Endothelial cell of umbilical vein (primary cell): ENCODE results near the gene PROSER1. TPM values are rescaled to one million over a fixed set of nuclear protein-coding genes. Genes with fewer than 3 reads are reported as not detected.

Source experiments
- BruUV-seq: library from RNA; stranded (reverse); fragments of 400-500 nt; replicated peaks from 2 replicates; lab custom pipeline; 2021; lab: Mats Ljungman, UMichigan
- CTCF ChIA-PET: fragments of 300-600, 350-600 bp; sonication (Branson Sonifier 250); formaldehyde crosslinking; loops from one replicate; lab custom pipeline; 2021; ENCODE audit warnings: antibody characterized with exemption, inconsistent platforms; lab: Charles Lee
- POLR2A ChIA-PET: fragments of 300-600, 350-600 bp; sonication (Branson Sonifier 250); formaldehyde crosslinking; loops from one replicate; lab custom pipeline; 2021; ENCODE audit warnings: antibody characterized with exemption, inconsistent platforms; lab: Charles Lee
- DNase-seq: peaks from one replicate; pipeline ENCODE4 v3.0.0-alpha.2; 2011; ENCODE audit warnings: low read depth, low spot score
- FAIRE-seq: peaks from 2 replicates; lab custom pipeline; 2011; peaks lifted over from hg19 to GRCh38; lab: Jason Lieb, UNC
- H2AFZ ChIP-seq: 2 replicates; pipeline ENCODE4 v1.6.0; 2012; ENCODE audit warnings: low read depth, low read length, control low read depth, inconsistent platforms
- H3K27ac ChIP-seq: 2 replicates; pipeline ENCODE4 v1.5.1; 2011; ENCODE audit warnings: low read depth, mild to moderate bottlenecking, control low read depth, low read length, moderate library complexity; ENCODE audit not compliant: insufficient read depth
- H3K27me3 ChIP-seq, 2 experiments: 2 replicates each; pipeline versions ENCODE4 v1.6.0 to v1.6.1; 2011; ENCODE audit warnings: low read length in 2 of 2, mixed read lengths in 1 of 2; ENCODE audit not compliant: control insufficient read depth in 2 of 2, insufficient read depth in 2 of 2
- H3K36me3 ChIP-seq, 2 experiments: 2 replicates in 1 of 2; 3 replicates in 1 of 2; pipeline ENCODE4 v1.5.1; 2011; ENCODE audit warnings: low read length in 2 of 2, mild to moderate bottlenecking in 1 of 2, moderate library complexity in 1 of 2; ENCODE audit not compliant: control insufficient read depth in 2 of 2, insufficient read depth in 2 of 2; ENCODE audit errors: extremely low read depth in 1 of 2
- H3K4me1 ChIP-seq: 3 replicates; pipeline ENCODE4 v1.5.1; 2011; ENCODE audit warnings: mild to moderate bottlenecking, low read length; ENCODE audit not compliant: control insufficient read depth, insufficient read depth; ENCODE audit errors: extremely low read depth
- H3K4me2 ChIP-seq: 2 replicates; pipeline ENCODE4 v1.6.1; 2011; ENCODE audit warnings: low read length, control low read depth, mixed read lengths; ENCODE audit not compliant: insufficient read depth
- H3K4me3 ChIP-seq, 3 experiments: fragments of 200-600 bp in 1 of 3; sonication (generic), shearing (Covaris generic) in 1 of 3; replicated peaks in 1 of 3; 2 replicates each; pipeline ENCODE4 v1.5.1; 2011 to 2016; ENCODE audit warnings: control low read depth in 3 of 3, low read length in 3 of 3, mild to moderate bottlenecking in 2 of 3, inconsistent platforms in 1 of 3, low read depth in 1 of 3, moderate library complexity in 1 of 3; ENCODE audit not compliant: insufficient read depth in 1 of 3
- H3K79me2 ChIP-seq: 2 replicates; pipeline ENCODE4 v1.6.0; 2012; ENCODE audit warnings: low read length, inconsistent platforms; ENCODE audit not compliant: control insufficient read depth, insufficient read depth
- H3K9ac ChIP-seq: replicated peaks from 2 replicates; pipeline ENCODE3; 2011; ENCODE audit warnings: low read length, control low read depth; ENCODE audit not compliant: insufficient read depth; ENCODE audit errors: extremely low read depth
- H3K9me1 ChIP-seq: replicated peaks from 3 replicates; pipeline ENCODE4 v1.6.0; 2011; ENCODE audit warnings: mild to moderate bottlenecking, low read length; ENCODE audit not compliant: control insufficient read depth, insufficient read depth; ENCODE audit errors: extremely low read depth
- H3K9me3 ChIP-seq: replicated peaks from 2 replicates; pipeline ENCODE4 v1.5.1; 2012; ENCODE audit warnings: low read length, inconsistent platforms; ENCODE audit not compliant: control insufficient read depth, insufficient read depth
- H4K20me1 ChIP-seq: replicated peaks from 2 replicates; pipeline ENCODE3; 2011; ENCODE audit warnings: mild to moderate bottlenecking, low read length; ENCODE audit not compliant: control insufficient read depth, insufficient read depth; ENCODE audit errors: extremely low read depth
- EZH2 ChIP-seq: IDR thresholded peaks from 2 replicates; pipeline ENCODE4 v1.6.1; 2012; ENCODE audit warnings: borderline replicate concordance, low read depth, mild to moderate bottlenecking, moderate library complexity, low read length, inconsistent platforms; ENCODE audit not compliant: severe bottlenecking
- FOS ChIP-seq: IDR thresholded peaks from 2 replicates; pipeline ENCODE4 v1.6.1; 2011; ENCODE audit warnings: mild to moderate bottlenecking, low read length, moderate library complexity, borderline replicate concordance; ENCODE audit not compliant: insufficient read depth
- GATA2 ChIP-seq: IDR thresholded peaks from 2 replicates; pipeline ENCODE4 v1.7.0; 2011; ENCODE audit warnings: low read depth, mild to moderate bottlenecking, moderate library complexity, mixed read lengths, low read length; ENCODE audit not compliant: insufficient read length, insufficient read depth
- JUN ChIP-seq: IDR thresholded peaks from 2 replicates; pipeline ENCODE4 v1.6.1; 2011; ENCODE audit warnings: borderline replicate concordance, low read depth; ENCODE audit not compliant: insufficient read length, insufficient read depth
- MAX ChIP-seq: IDR thresholded peaks from 2 replicates; pipeline ENCODE4 v1.6.1; 2011; ENCODE audit not compliant: insufficient read depth, insufficient read length
- MYC ChIP-seq: IDR thresholded peaks from one replicate; pipeline ENCODE4 v1.6.1; 2011; ENCODE audit warnings: mild to moderate bottlenecking, low read depth, low read length
- POLR2A ChIP-seq: IDR thresholded peaks from 2 replicates; pipeline ENCODE4 v1.6.1; 2012; ENCODE audit warnings: low read depth, mild to moderate bottlenecking, control low read depth, low read length
- POLR2AphosphoS5 ChIP-seq: IDR thresholded peaks from 2 replicates; pipeline ENCODE4 v1.6.1; 2012; ENCODE audit warnings: low read depth, mild to moderate bottlenecking, control low read depth, low read length, moderate library complexity; ENCODE audit not compliant: insufficient read depth
- dilution Hi-C: fragments of 300-500 bp; cut with MboI; formaldehyde crosslinking; loops from one replicate; pipeline ENCODE4 v1.15.0; 2019; ENCODE audit warnings: low sequenced_read_pairs; ENCODE audit not compliant: extremely low pct_ligation_motif_present
- intact Hi-C: fragments of 100-400 bp; cut with micrococcal nuclease; formaldehyde crosslinking; loops from one replicate; pipeline ENCODE4 v1.10.0; 2022
- polyA plus RNA-seq, 4 experiments: library from polyadenylated mRNA; depleted of rRNA in 3 of 4; stranded (reverse) in 3 of 4; unstranded in 1 of 4; fragments of >200 nt; gene quantifications; 2 replicates each; pipeline versions ENCODE4 v1.2.1 to v1.2.3, GENCODE V29; 2011 to 2012; ENCODE audit warnings: missing spikeins in 1 of 4
- total RNA-seq: library from RNA; stranded (reverse); gene quantifications from 2 replicates; pipeline ENCODE4 v1.2.3, GENCODE V29; 2021
- TF ChIP-seq, protein P1 (sequence below), 2 donors: IDR thresholded peaks; 1 replicate in 1 of 2; 2 replicates in 1 of 2; pipeline ENCODE4 v1.5.1; 2011; ENCODE audit warnings: low read length in 2 of 2, mild to moderate bottlenecking in 2 of 2, moderate library complexity in 2 of 2, control low read depth in 1 of 2, inconsistent platforms in 1 of 2, low read depth in 1 of 2; ENCODE audit not compliant: insufficient read depth in 1 of 2; ENCODE audit errors: extremely low read depth in 1 of 2

The PROSER1 gene
- total and polyA plus RNA-seq, 2 donors (not counting 3 experiments of a cell fraction or from before 2014, with no cell fraction given) = 38.3 to 40.4 TPM

DNA sequence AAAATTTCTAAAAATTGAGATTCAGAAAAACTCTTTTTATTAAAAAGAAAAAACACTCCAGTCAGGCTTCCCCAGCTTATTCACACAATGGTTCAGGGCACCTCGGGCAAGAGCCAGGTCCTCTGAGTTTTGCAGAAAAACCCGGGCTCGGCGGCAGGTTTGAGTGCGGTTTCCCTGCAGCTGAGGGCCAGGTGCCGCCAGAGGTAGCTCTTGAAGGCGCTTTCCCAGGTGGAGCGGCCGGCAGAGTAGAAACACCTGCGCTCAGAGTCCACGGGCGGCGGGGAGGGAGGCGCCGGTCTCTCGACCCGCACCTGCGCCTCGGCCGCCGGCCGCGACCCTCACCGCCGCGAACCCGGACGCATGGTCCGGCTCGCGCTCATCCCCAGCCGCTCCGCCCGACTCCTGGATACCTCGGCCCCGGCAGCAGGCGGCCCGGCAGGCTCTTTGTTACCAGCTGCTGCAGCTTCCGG is 444 bp downstream of the PROSER1 start:
- peaks cover 53% of the 10 kb centered on the region for H3K79me2 ChIP-seq
- no peak for FAIRE-seq
- H3K9me1 ChIP-seq = no peaks in the 10 kb centered on the region
- no peaks in the 10 kb centered on the region for H4K20me1 ChIP-seq
- intact Hi-C loops (loop anchor here (5.0 to 10.0 kb wide), 4 partner anchors 377 to 1737 kb away; partner anchors contain the start of genes LHFPL6, MRPS31 and UFM1), dilution Hi-C loops (no loop called here)
- H3K27me3 ChIP-seq = no peaks in the 10 kb centered on the region
- peak overlapping the region; percentile 75 to 98 (median 94) for H3K4me3 ChIP-seq
- peak overlapping the region; percentile 86 for H2AFZ ChIP-seq
- no TSS peak for BruUV-seq
- H3K4me2 ChIP-seq = peak overlapping the region; percentile 100
- peak overlapping the region; percentile 81 for H3K9ac ChIP-seq
- ChIA-PET CTCF (interaction anchor here (0.9 to 2.6 kb wide), 6 partner anchors 11 to 579 kb away, joined by 3 to 15 read pairs (median 6); no protein-coding TSS in a partner anchor), POLR2A (interaction anchor here (0.6 kb wide), 1 partner anchor 616 kb away, joined by 3 read pairs; no protein-coding TSS in a partner anchor)
- no peak for DNase-seq
- H3K27ac ChIP-seq = peak overlapping the region; percentile 86
- H3K9me3 ChIP-seq = no peaks in the 10 kb centered on the region
- no peak for TF ChIP-seq JUN
- TF ChIP-seq GATA2 = no peak
- TF ChIP-seq, protein P1, sequence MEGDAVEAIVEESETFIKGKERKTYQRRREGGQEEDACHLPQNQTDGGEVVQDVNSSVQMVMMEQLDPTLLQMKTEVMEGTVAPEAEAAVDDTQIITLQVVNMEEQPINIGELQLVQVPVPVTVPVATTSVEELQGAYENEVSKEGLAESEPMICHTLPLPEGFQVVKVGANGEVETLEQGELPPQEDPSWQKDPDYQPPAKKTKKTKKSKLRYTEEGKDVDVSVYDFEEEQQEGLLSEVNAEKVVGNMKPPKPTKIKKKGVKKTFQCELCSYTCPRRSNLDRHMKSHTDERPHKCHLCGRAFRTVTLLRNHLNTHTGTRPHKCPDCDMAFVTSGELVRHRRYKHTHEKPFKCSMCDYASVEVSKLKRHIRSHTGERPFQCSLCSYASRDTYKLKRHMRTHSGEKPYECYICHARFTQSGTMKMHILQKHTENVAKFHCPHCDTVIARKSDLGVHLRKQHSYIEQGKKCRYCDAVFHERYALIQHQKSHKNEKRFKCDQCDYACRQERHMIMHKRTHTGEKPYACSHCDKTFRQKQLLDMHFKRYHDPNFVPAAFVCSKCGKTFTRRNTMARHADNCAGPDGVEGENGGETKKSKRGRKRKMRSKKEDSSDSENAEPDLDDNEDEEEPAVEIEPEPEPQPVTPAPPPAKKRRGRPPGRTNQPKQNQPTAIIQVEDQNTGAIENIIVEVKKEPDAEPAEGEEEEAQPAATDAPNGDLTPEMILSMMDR (IDR thresholded peaks at IDR 0.05; ENCODE audit: extremely low read depth in 1 of 2, insufficient read depth in 1 of 2, low read depth in 1 of 2, low read length in 2 of 2) = no peak
- no peak for TF ChIP-seq POLR2AphosphoS5
- no peak for TF ChIP-seq MYC
- no peak for TF ChIP-seq MAX
- no peak for TF ChIP-seq EZH2
- TF ChIP-seq POLR2A = no peak
- TF ChIP-seq FOS = no peak
- peaks cover 0 to 2% of the 10 kb centered on the region in 2 experiments for H3K36me3 ChIP-seq
- H3K4me1 ChIP-seq = peaks cover 24% of the 10 kb centered on the region
